Lung (tissue), 12 donors: Measurements from ENCODE around the gene IGF2R. TPM values are rescaled to one million over a fixed set of nuclear protein-coding genes. Genes with fewer than 3 reads are reported as not detected.

ENCODE experiments used
- ATAC-seq: fragments of 200-7000 bp; cut with Tn5 transposase; one replicate; pipeline ENCODE4 v1.9.1; 2020; ENCODE audit warnings: moderate number of reproducible peaks; ENCODE audit not compliant: insufficient read depth, low FRiP score
- DNase-seq, 3 donors: peaks; one replicate each; pipeline ENCODE4 v3.0.0-alpha.2; 2013 to 2017
- H3K27ac ChIP-seq, 2 donors: one replicate each; pipeline ENCODE4 v1.5.1; 2013; ENCODE audit warnings: mild to moderate bottlenecking in 2 of 2, moderate library complexity in 2 of 2, control low read depth in 1 of 2, inconsistent platforms in 1 of 2, low read depth in 1 of 2, low read length in 1 of 2
- H3K27me3 ChIP-seq, 3 donors: one replicate each; pipeline ENCODE4 v1.5.1; 2013; ENCODE audit warnings: low read length in 2 of 3; ENCODE audit not compliant: control insufficient read depth in 3 of 3, insufficient read depth in 3 of 3
- H3K36me3 ChIP-seq, 4 donors: one replicate each; pipeline ENCODE4 v1.5.1; 2013; ENCODE audit warnings: low read length in 4 of 4, mild to moderate bottlenecking in 1 of 4, moderate library complexity in 1 of 4; ENCODE audit not compliant: control insufficient read depth in 4 of 4, insufficient read depth in 4 of 4
- H3K4me1 ChIP-seq, 5 donors: one replicate each; pipeline ENCODE4 v1.5.1; 2013; ENCODE audit warnings: low read length in 5 of 5, mild to moderate bottlenecking in 2 of 5, moderate library complexity in 1 of 5; ENCODE audit not compliant: control insufficient read depth in 5 of 5, insufficient read depth in 5 of 5
- H3K4me3 ChIP-seq: one replicate; pipeline ENCODE4 v1.5.1; 2013; ENCODE audit warnings: mild to moderate bottlenecking, control low read depth, moderate library complexity
- H3K9ac ChIP-seq, 2 donors: one replicate each; pipeline ENCODE4 v1.5.1; 2013; ENCODE audit warnings: low read length in 2 of 2, control low read depth in 1 of 2; ENCODE audit not compliant: insufficient read depth in 1 of 2
- H3K9me3 ChIP-seq, 4 donors: one replicate each; pipeline ENCODE4 v1.5.1; 2013; ENCODE audit warnings: low read length in 3 of 4, mild to moderate bottlenecking in 1 of 4, moderate library complexity in 1 of 4; ENCODE audit not compliant: control insufficient read depth in 4 of 4, insufficient read depth in 3 of 4
- CTCF ChIP-seq: IDR thresholded peaks from 2 replicates; pipeline ENCODE4 v1.5.1; 2012; ENCODE audit warnings: mild to moderate bottlenecking; ENCODE audit errors: control extremely low read depth, extremely low read depth
- WGBS, 2 donors: extraction: QIAGEN DNeasy Blood & Tissue Kit; methylation state at CpG; one replicate each; pipeline ENCODE4 v1.1.7; 2013; 5-methylcytosine and 5-hydroxymethylcytosine counted together
- polyA plus RNA-seq, 2 donors: library from polyadenylated mRNA; stranded (reverse); fragments of 200-250 nt; gene quantifications; one replicate each; pipeline ENCODE4 v1.2.1, GENCODE V29; 2013
- total RNA-seq, 2 donors: library from RNA; depleted of rRNA in 1 of 2; stranded (reverse); fragments of >200 nt in 1 of 2; gene quantifications; one replicate each; pipeline ENCODE4 v1.2.1, GENCODE V29; 2014 to 2021
- donor health status: control.
- donor health status: control.
- donor health status: Bipolar disorder and iron deficiency.
- donor health status: healthy.
- donor health status: DM: yes; HTN: yes; CAD: no.

IGF2R gene
- total and polyA plus RNA-seq, 4 donors, result 30.0 to 125 (median 92.6) TPM

DNA sequence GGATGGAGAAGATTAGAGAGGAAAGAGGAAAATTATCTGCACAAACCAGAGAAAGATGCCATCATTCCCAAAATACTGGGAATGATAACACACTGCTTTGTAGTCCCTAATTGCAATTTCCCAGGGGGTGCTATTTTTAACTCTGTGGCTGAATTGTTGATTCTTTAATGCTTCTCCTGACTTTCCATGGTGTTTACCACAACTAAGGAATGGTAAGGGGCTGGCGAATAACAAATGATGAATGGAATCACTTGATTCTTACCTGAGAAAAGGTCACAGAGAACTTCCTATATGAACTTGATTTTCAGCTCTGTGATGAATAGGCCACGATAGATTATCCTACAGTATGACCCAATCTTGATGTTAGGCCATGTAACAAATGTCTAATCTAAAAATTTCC, 22.0 kb upstream of the IGF2R start:
- no peak overlapping the region for H3K27ac ChIP-seq
- H3K36me3 ChIP-seq, result no peaks in the 10 kb centered on the region
- ATAC-seq, result no peak
- no peak for DNase-seq
- WGBS, 2 donors, result 93 to 94% methylated on average over 2 of the region's 2 CpGs
- peaks cover 0 to 10% (median 2%) of the 10 kb centered on the region in 4 donors for H3K9me3 ChIP-seq
- no peak for TF ChIP-seq CTCF
- no peaks in the 10 kb centered on the region for H3K27me3 ChIP-seq
- H3K4me3 ChIP-seq, result no peak overlapping the region
- no peak overlapping the region for H3K9ac ChIP-seq
- peaks cover 0 to 6% (median 3%) of the 10 kb centered on the region in 5 donors for H3K4me1 ChIP-seq

DNA sequence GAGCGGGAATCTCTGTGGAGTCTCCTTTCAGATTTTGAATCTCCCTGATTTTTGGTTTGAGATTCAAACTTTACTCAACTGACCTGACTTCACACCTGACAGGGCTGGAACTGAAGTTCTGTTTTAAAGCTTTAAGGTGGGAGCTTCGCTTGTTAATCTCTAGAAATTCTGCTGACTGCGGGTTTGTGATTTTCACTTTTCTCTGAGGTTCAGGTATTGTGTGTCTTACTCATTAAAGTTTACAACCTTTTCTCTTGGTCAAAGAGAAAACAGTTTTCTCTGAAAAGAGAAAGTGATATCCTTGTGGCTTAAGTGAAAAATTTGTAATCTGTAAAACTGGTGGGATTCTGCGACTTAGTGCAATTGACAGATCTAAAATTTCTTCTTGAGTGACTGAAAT, 20.7 kb upstream of the IGF2R start:
- H3K4me3 ChIP-seq, result no peak overlapping the region
- H3K36me3 ChIP-seq, result no peaks in the 10 kb centered on the region
- no peaks in the 10 kb centered on the region for H3K27me3 ChIP-seq
- no peak for DNase-seq
- ATAC-seq, result no peak
- no peak for TF ChIP-seq CTCF
- peaks cover 0 to 10% (median 2%) of the 10 kb centered on the region in 4 donors for H3K9me3 ChIP-seq
- H3K4me1 ChIP-seq, result peaks cover 3 to 16% (median 4%) of the 10 kb centered on the region in 5 donors
- 97 to 98% methylated on average over 4 of the region's 4 CpGs for WGBS, 2 donors
- no peak overlapping the region for H3K27ac ChIP-seq
- H3K9ac ChIP-seq, result no peak overlapping the region

DNA sequence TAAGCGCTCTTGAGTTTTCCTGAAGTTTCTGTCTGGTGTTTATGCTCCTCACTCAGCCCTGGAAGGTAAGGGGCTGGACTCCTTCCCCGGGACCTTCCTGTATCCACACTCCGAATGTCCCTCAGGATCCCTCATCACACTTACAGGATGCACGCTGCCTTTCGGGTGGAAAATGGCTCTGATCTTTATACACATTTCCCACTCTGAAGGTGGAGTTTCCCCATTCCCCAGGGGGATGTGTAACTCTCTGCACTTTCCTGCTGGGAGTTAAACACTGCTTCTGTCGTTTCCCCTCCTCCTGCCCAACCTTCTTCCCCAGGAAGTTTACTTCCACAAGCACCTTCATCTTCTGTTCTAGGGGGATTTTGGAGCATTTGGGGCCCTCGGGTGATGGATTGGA, 17.1 kb upstream of the IGF2R start:
- no peaks in the 10 kb centered on the region for H3K36me3 ChIP-seq
- H3K27ac ChIP-seq, result peak overlapping the region in 1 of 2 donors; percentile 23
- WGBS, 2 donors, result 49 to 52% methylated on average over 7 of the region's 7 CpGs
- peaks cover 3 to 30% (median 10%) of the 10 kb centered on the region in 5 donors for H3K4me1 ChIP-seq
- no peak for TF ChIP-seq CTCF
- no peaks in the 10 kb centered on the region for H3K9me3 ChIP-seq
- H3K4me3 ChIP-seq, result no peak overlapping the region
- no peak for DNase-seq
- ATAC-seq, result no peak
- H3K27me3 ChIP-seq, result no peaks in the 10 kb centered on the region
- no peak overlapping the region for H3K9ac ChIP-seq
